Measurements from ENCODE around the gene MAPK13. TPM values are rescaled to one million over a fixed set of nuclear protein-coding genes. Genes with fewer than 3 reads are reported as not detected.

The MAPK13 gene
- polyA plus RNA-seq, 1 donor from 2014 or later: 1.8 TPM

DNA sequence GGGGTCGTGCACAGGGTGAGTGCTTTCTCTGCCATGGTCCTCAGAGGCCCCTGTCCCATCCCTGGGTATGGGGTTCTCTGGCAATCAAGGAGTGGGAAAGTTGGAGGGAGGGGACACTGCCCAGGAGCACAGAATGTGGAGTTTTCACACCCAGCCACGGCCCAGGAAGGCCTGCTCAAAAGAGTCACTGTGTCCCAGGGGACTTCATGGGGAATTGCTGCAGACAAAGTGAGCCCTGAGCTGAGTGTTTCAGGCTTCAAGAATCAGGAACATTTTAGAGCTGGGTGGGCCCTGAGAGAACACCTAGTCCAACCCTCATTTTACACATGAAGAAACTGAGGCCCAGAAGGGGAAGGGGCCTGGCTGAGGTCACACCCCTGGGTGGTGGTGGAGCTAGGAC is 5.7 kb downstream of the MAPK13 start:
- Histone ChIP-seq H3K4me3 (ENCODE audit: low read length) (no peak overlapping the region), H3K79me2 (replicated peaks; ENCODE audit: insufficient read depth, low read length) (no peaks in the 10 kb centered on the region), H3K9me3 (ENCODE audit: low read length) (no peaks in the 10 kb centered on the region), H4K20me1 (ENCODE audit: insufficient read depth) (no peaks in the 10 kb centered on the region), H3F3A (ENCODE audit: insufficient read depth, low read length, poor library complexity, severe bottlenecking) (no peaks in the 10 kb centered on the region), H2AFZ (ENCODE audit: low read depth, low read length) (no peak overlapping the region), H3K9ac (ENCODE audit: low read length) (no peak overlapping the region), H3K27me3 (ENCODE audit: insufficient read depth, low read depth, low read length) (peaks cover 4% of the 10 kb centered on the region), H3K4me2 (ENCODE audit: low read length) (no peak overlapping the region), H3K36me3 (ENCODE audit: insufficient read depth, low read length) (no peaks in the 10 kb centered on the region), H3K27ac (ENCODE audit: low read length) (no peak overlapping the region), H3K9me2 (ENCODE audit: insufficient read depth, low read length) (no peaks in the 10 kb centered on the region)
- TF ChIP-seq TAF1 (IDR thresholded peaks at IDR 0.05; ENCODE audit: low read depth) (no peak), EP300 (conservative IDR thresholded peaks at IDR 0.05; ENCODE audit: poor library complexity, severe bottlenecking) (no peak), MXI1 (conservative IDR thresholded peaks at IDR 0.05; ENCODE audit: poor library complexity, severe bottlenecking) (no peak), RAD21 (conservative IDR thresholded peaks at IDR 0.05) (no peak)
- TF ChIP-seq, protein P1, sequence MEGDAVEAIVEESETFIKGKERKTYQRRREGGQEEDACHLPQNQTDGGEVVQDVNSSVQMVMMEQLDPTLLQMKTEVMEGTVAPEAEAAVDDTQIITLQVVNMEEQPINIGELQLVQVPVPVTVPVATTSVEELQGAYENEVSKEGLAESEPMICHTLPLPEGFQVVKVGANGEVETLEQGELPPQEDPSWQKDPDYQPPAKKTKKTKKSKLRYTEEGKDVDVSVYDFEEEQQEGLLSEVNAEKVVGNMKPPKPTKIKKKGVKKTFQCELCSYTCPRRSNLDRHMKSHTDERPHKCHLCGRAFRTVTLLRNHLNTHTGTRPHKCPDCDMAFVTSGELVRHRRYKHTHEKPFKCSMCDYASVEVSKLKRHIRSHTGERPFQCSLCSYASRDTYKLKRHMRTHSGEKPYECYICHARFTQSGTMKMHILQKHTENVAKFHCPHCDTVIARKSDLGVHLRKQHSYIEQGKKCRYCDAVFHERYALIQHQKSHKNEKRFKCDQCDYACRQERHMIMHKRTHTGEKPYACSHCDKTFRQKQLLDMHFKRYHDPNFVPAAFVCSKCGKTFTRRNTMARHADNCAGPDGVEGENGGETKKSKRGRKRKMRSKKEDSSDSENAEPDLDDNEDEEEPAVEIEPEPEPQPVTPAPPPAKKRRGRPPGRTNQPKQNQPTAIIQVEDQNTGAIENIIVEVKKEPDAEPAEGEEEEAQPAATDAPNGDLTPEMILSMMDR (IDR thresholded peaks at IDR 0.05; ENCODE audit: poor library complexity, severe bottlenecking): no peak
- TF ChIP-seq, protein P2, sequence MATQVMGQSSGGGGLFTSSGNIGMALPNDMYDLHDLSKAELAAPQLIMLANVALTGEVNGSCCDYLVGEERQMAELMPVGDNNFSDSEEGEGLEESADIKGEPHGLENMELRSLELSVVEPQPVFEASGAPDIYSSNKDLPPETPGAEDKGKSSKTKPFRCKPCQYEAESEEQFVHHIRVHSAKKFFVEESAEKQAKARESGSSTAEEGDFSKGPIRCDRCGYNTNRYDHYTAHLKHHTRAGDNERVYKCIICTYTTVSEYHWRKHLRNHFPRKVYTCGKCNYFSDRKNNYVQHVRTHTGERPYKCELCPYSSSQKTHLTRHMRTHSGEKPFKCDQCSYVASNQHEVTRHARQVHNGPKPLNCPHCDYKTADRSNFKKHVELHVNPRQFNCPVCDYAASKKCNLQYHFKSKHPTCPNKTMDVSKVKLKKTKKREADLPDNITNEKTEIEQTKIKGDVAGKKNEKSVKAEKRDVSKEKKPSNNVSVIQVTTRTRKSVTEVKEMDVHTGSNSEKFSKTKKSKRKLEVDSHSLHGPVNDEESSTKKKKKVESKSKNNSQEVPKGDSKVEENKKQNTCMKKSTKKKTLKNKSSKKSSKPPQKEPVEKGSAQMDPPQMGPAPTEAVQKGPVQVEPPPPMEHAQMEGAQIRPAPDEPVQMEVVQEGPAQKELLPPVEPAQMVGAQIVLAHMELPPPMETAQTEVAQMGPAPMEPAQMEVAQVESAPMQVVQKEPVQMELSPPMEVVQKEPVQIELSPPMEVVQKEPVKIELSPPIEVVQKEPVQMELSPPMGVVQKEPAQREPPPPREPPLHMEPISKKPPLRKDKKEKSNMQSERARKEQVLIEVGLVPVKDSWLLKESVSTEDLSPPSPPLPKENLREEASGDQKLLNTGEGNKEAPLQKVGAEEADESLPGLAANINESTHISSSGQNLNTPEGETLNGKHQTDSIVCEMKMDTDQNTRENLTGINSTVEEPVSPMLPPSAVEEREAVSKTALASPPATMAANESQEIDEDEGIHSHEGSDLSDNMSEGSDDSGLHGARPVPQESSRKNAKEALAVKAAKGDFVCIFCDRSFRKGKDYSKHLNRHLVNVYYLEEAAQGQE (IDR thresholded peaks at IDR 0.05; ENCODE audit: borderline replicate concordance): no peak

- H3F3A ChIP-seq (ENCODE audit: insufficient read depth, low read length, poor library complexity, severe bottlenecking): no peaks in the 10 kb centered on the region
- TF ChIP-seq, protein P1 (IDR thresholded peaks at IDR 0.05; ENCODE audit: poor library complexity, severe bottlenecking): no peak
- TF ChIP-seq EZH2 (IDR thresholded peaks at IDR 0.05; ENCODE audit: borderline replicate concordance, insufficient read depth, low read length, poor library complexity, severe bottlenecking) (no peak), TAF1 (IDR thresholded peaks at IDR 0.05; ENCODE audit: low read depth) (no peak), MXI1 (conservative IDR thresholded peaks at IDR 0.05; ENCODE audit: poor library complexity, severe bottlenecking) (no peak), SMC3 (conservative IDR thresholded peaks at IDR 0.05; ENCODE audit: poor library complexity) (no peak), RAD21 (conservative IDR thresholded peaks at IDR 0.05) (no peak), EP300 (conservative IDR thresholded peaks at IDR 0.05; ENCODE audit: poor library complexity, severe bottlenecking) (no peak), POLR2AphosphoS5 (IDR thresholded peaks at IDR 0.05) (no peak)
- TF ChIP-seq, protein P2 (IDR thresholded peaks at IDR 0.05; ENCODE audit: borderline replicate concordance): no peak
- H4K20me1 ChIP-seq (ENCODE audit: insufficient read depth): no peaks in the 10 kb centered on the region
- no peak overlapping the region for H3K4me3 ChIP-seq (ENCODE audit: low read length)
- H3K9me3 ChIP-seq (ENCODE audit: low read length): no peaks in the 10 kb centered on the region
- H2AFZ ChIP-seq (ENCODE audit: low read depth, low read length): no peak overlapping the region
- H3K9me2 ChIP-seq (ENCODE audit: insufficient read depth, low read length): no peaks in the 10 kb centered on the region
- H3K4me2 ChIP-seq (ENCODE audit: low read length): no peak overlapping the region
- H3K9ac ChIP-seq (ENCODE audit: low read length): no peak overlapping the region
- H3K36me3 ChIP-seq (ENCODE audit: insufficient read depth, low read length): no peaks in the 10 kb centered on the region
- H3K79me2 ChIP-seq (replicated peaks; ENCODE audit: insufficient read depth, low read length): no peaks in the 10 kb centered on the region
- H3K27me3 ChIP-seq (ENCODE audit: insufficient read depth, low read depth, low read length): no peaks in the 10 kb centered on the region
- no peak overlapping the region for H3K27ac ChIP-seq (ENCODE audit: low read length)
Observed at GRCh38 chr6:36136551-36136950, 6.2 kb downstream of the MAPK13 start.
